ENCODE data around the gene ZNF691. TPM values are rescaled to one million over a fixed set of nuclear protein-coding genes. Genes with fewer than 3 reads are reported as not detected.

The ZNF691 gene
- total RNA-seq, 1 experiment from 2014 or later, result 4.3 TPM

DNA sequence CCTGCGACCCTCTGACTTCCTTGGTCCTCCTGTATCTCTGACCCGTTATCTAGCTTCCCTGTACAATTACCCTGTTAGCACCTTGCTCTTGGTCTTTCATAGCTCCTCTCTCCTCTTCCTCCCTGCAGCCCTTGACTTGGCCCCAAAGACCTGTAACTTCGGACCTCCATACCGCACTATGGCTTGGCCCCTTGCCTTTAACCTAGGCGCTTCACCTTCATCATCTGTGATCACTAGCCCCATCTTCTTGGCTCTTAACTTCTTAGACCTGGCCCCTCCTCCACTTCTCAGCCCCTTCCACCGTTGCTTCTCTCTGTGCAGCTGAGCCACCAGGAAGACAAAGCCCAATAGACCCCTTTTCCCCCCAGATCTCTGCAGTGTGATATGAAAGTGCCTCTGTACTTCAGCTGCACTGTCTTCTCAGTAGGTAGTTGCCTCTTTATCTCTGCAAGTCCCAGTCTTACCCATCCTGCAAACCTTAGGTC, 740 bp downstream of the ZNF691 start:
- Histone ChIP-seq H3K9me2 (replicated peaks; ENCODE audit: low read length) (no peaks in the 10 kb centered on the region), H2AFZ (ENCODE audit: low read length) (peak overlapping the region; percentile 95), H3K36me3 (ENCODE audit: low read depth, low read length) (peaks cover 6% of the 10 kb centered on the region; the same call in 1 of the 2 replicates), H3K27ac (ENCODE audit: low read length) (no peak overlapping the region), H3K79me2 (ENCODE audit: low read length) (peaks cover 17% of the 10 kb centered on the region), H3K4me3 (ENCODE audit: low read length) (peak overlapping the region; percentile 79), H3K9ac (ENCODE audit: low read length) (peak overlapping the region; percentile 80), H3K4me1 (ENCODE audit: insufficient read depth, low read length) (peaks cover 23% of the 10 kb centered on the region), H4K20me1 (ENCODE audit: low read length) (no peaks in the 10 kb centered on the region), H3K27me3 (ENCODE audit: low read length) (no peaks in the 10 kb centered on the region), H3K4me2 (ENCODE audit: low read length) (peak overlapping the region; percentile 89), H3F3A (ENCODE audit: low read length, unreplicated experiment) (no peaks in the 10 kb centered on the region), H3K9me3 (ENCODE audit: low read length) (no peaks in the 10 kb centered on the region)
- ATAC-seq (no peak), DNase-seq (no peak)
- intact Hi-C loops (cut with micrococcal nuclease), result no loop called here
- no peak for TF ChIP-seq EZH2phosphoT487 (IDR thresholded peaks at IDR 0.05; ENCODE audit: borderline replicate concordance, low read length)
- TF ChIP-seq, protein P1, sequence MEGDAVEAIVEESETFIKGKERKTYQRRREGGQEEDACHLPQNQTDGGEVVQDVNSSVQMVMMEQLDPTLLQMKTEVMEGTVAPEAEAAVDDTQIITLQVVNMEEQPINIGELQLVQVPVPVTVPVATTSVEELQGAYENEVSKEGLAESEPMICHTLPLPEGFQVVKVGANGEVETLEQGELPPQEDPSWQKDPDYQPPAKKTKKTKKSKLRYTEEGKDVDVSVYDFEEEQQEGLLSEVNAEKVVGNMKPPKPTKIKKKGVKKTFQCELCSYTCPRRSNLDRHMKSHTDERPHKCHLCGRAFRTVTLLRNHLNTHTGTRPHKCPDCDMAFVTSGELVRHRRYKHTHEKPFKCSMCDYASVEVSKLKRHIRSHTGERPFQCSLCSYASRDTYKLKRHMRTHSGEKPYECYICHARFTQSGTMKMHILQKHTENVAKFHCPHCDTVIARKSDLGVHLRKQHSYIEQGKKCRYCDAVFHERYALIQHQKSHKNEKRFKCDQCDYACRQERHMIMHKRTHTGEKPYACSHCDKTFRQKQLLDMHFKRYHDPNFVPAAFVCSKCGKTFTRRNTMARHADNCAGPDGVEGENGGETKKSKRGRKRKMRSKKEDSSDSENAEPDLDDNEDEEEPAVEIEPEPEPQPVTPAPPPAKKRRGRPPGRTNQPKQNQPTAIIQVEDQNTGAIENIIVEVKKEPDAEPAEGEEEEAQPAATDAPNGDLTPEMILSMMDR (conservative IDR thresholded peaks at IDR 0.05; ENCODE audit: low read depth, low read length), result no peak
- no peak for TF ChIP-seq EZH2 (IDR thresholded peaks at IDR 0.05; ENCODE audit: low read length, unreplicated experiment)
- POLR2A ChIA-PET (ENCODE audit: unreplicated experiment), result no interaction called here
- CTCF ChIA-PET, result no interaction called here
- TSS peak; percentile 29 for BruUV-seq (replicated peaks)

DNA sequence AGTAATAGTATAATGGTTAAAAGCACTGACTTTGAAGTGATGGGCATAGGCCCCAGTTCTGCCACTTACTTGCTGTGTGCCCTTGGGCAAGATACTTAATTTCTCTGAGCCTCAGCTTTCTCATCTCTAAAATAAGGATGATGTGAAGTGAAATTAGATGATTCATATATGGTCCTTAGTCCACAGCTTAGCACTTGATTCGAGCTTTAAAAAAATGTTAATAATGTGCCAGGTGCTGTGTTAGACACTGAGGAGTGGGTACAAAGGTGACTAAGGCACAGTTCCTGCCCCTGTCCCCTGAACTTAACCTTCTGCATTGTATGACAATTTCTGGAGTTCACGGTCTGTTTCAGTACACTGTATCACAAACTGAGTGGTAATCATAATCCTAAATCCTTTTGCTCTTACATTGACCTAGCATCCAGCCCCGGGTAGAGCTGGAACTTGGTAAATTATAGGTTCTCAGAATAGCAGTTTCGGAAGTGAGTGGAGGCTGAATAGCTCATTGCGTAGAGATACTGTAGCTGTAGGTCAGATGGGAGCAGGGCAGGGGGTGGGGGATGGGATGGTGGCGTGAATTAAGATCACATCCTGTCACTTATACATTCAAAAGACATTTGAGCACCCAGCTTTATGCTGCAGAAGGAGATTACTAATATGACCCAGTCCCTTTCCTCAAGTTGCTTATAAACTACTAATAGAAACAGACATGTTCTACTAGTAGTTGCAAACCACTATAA, 1.5 kb downstream of the ZNF691 start:
- ChIA-PET CTCF (no interaction called here), POLR2A (ENCODE audit: unreplicated experiment) (no interaction called here)
- H3K27me3 ChIP-seq (ENCODE audit: low read length), result no peaks in the 10 kb centered on the region
- H3K9me2 ChIP-seq (replicated peaks; ENCODE audit: low read length), result no peaks in the 10 kb centered on the region
- H3K4me2 ChIP-seq (ENCODE audit: low read length), result peak overlapping the region; percentile 89
- intact Hi-C loops (cut with micrococcal nuclease), result no loop called here
- no peaks in the 10 kb centered on the region for H3F3A ChIP-seq (ENCODE audit: low read length, unreplicated experiment)
- H3K9me3 ChIP-seq (ENCODE audit: low read length), result no peaks in the 10 kb centered on the region
- H3K9ac ChIP-seq (ENCODE audit: low read length), result no peak overlapping the region
- H3K4me1 ChIP-seq (ENCODE audit: insufficient read depth, low read length), result peaks cover 26% of the 10 kb centered on the region
- peak overlapping the region; percentile 79; the same call in 1 of the 2 replicates for H3K4me3 ChIP-seq (ENCODE audit: low read length)
- H3K36me3 ChIP-seq (ENCODE audit: low read depth, low read length), result peaks cover 6% of the 10 kb centered on the region; the same call in 1 of the 2 replicates
- no peak overlapping the region for H2AFZ ChIP-seq (ENCODE audit: low read length)
- no peaks in the 10 kb centered on the region for H4K20me1 ChIP-seq (ENCODE audit: low read length)
- TF ChIP-seq, protein P1 (conservative IDR thresholded peaks at IDR 0.05; ENCODE audit: low read depth, low read length), result no peak
- TF ChIP-seq EZH2phosphoT487 (IDR thresholded peaks at IDR 0.05; ENCODE audit: borderline replicate concordance, low read length) (no peak), EZH2 (IDR thresholded peaks at IDR 0.05; ENCODE audit: low read length, unreplicated experiment) (no peak)
- peaks cover 17% of the 10 kb centered on the region for H3K79me2 ChIP-seq (ENCODE audit: low read length)
- DNase-seq (no peak), ATAC-seq (no peak)
- no TSS peak for BruUV-seq (replicated peaks)
- H3K27ac ChIP-seq (ENCODE audit: low read length), result no peak overlapping the region
